Endothelial cell of umbilical vein (primary cell): ENCODE results near the gene CSK. TPM values are rescaled to one million over a fixed set of nuclear protein-coding genes. Genes with fewer than 3 reads are reported as not detected.

Experiments used
- BruUV-seq: library from RNA; stranded (reverse); fragments of 400-500 nt; replicated peaks from 2 replicates; lab custom pipeline; 2021; lab: Mats Ljungman, UMichigan
- CTCF ChIA-PET: fragments of 300-600, 350-600 bp; sonication (Branson Sonifier 250); formaldehyde crosslinking; loops from one replicate; lab custom pipeline; 2021; ENCODE audit warnings: antibody characterized with exemption, inconsistent platforms; lab: Charles Lee
- POLR2A ChIA-PET: fragments of 300-600, 350-600 bp; sonication (Branson Sonifier 250); formaldehyde crosslinking; loops from one replicate; lab custom pipeline; 2021; ENCODE audit warnings: antibody characterized with exemption, inconsistent platforms; lab: Charles Lee
- DNase-seq: peaks from one replicate; pipeline ENCODE4 v3.0.0-alpha.2; 2011; ENCODE audit warnings: low read depth, low spot score
- FAIRE-seq: peaks from 2 replicates; lab custom pipeline; 2011; peaks lifted over from hg19 to GRCh38; lab: Jason Lieb, UNC
- H2AFZ ChIP-seq: 2 replicates; pipeline ENCODE4 v1.6.0; 2012; ENCODE audit warnings: low read depth, low read length, control low read depth, inconsistent platforms
- H3K27ac ChIP-seq: 2 replicates; pipeline ENCODE4 v1.5.1; 2011; ENCODE audit warnings: low read depth, mild to moderate bottlenecking, control low read depth, low read length, moderate library complexity; ENCODE audit not compliant: insufficient read depth
- H3K27me3 ChIP-seq, 2 experiments: 2 replicates each; pipeline versions ENCODE4 v1.6.0 to v1.6.1; 2011; ENCODE audit warnings: low read length in 2 of 2, mixed read lengths in 1 of 2; ENCODE audit not compliant: control insufficient read depth in 2 of 2, insufficient read depth in 2 of 2
- H3K36me3 ChIP-seq, 2 experiments: 2 replicates in 1 of 2; 3 replicates in 1 of 2; pipeline ENCODE4 v1.5.1; 2011; ENCODE audit warnings: low read length in 2 of 2, mild to moderate bottlenecking in 1 of 2, moderate library complexity in 1 of 2; ENCODE audit not compliant: control insufficient read depth in 2 of 2, insufficient read depth in 2 of 2; ENCODE audit errors: extremely low read depth in 1 of 2
- H3K4me1 ChIP-seq: 3 replicates; pipeline ENCODE4 v1.5.1; 2011; ENCODE audit warnings: mild to moderate bottlenecking, low read length; ENCODE audit not compliant: control insufficient read depth, insufficient read depth; ENCODE audit errors: extremely low read depth
- H3K4me2 ChIP-seq: 2 replicates; pipeline ENCODE4 v1.6.1; 2011; ENCODE audit warnings: low read length, control low read depth, mixed read lengths; ENCODE audit not compliant: insufficient read depth
- H3K4me3 ChIP-seq, 3 experiments: fragments of 200-600 bp in 1 of 3; sonication (generic), shearing (Covaris generic) in 1 of 3; replicated peaks in 1 of 3; 2 replicates each; pipeline ENCODE4 v1.5.1; 2011 to 2016; ENCODE audit warnings: control low read depth in 3 of 3, low read length in 3 of 3, mild to moderate bottlenecking in 2 of 3, inconsistent platforms in 1 of 3, low read depth in 1 of 3, moderate library complexity in 1 of 3; ENCODE audit not compliant: insufficient read depth in 1 of 3
- H3K79me2 ChIP-seq: 2 replicates; pipeline ENCODE4 v1.6.0; 2012; ENCODE audit warnings: low read length, inconsistent platforms; ENCODE audit not compliant: control insufficient read depth, insufficient read depth
- H3K9ac ChIP-seq: replicated peaks from 2 replicates; pipeline ENCODE3; 2011; ENCODE audit warnings: low read length, control low read depth; ENCODE audit not compliant: insufficient read depth; ENCODE audit errors: extremely low read depth
- H3K9me1 ChIP-seq: replicated peaks from 3 replicates; pipeline ENCODE4 v1.6.0; 2011; ENCODE audit warnings: mild to moderate bottlenecking, low read length; ENCODE audit not compliant: control insufficient read depth, insufficient read depth; ENCODE audit errors: extremely low read depth
- H3K9me3 ChIP-seq: replicated peaks from 2 replicates; pipeline ENCODE4 v1.5.1; 2012; ENCODE audit warnings: low read length, inconsistent platforms; ENCODE audit not compliant: control insufficient read depth, insufficient read depth
- H4K20me1 ChIP-seq: replicated peaks from 2 replicates; pipeline ENCODE3; 2011; ENCODE audit warnings: mild to moderate bottlenecking, low read length; ENCODE audit not compliant: control insufficient read depth, insufficient read depth; ENCODE audit errors: extremely low read depth
- EZH2 ChIP-seq: IDR thresholded peaks from 2 replicates; pipeline ENCODE4 v1.6.1; 2012; ENCODE audit warnings: borderline replicate concordance, low read depth, mild to moderate bottlenecking, moderate library complexity, low read length, inconsistent platforms; ENCODE audit not compliant: severe bottlenecking
- FOS ChIP-seq: IDR thresholded peaks from 2 replicates; pipeline ENCODE4 v1.6.1; 2011; ENCODE audit warnings: mild to moderate bottlenecking, low read length, moderate library complexity, borderline replicate concordance; ENCODE audit not compliant: insufficient read depth
- GATA2 ChIP-seq: IDR thresholded peaks from 2 replicates; pipeline ENCODE4 v1.7.0; 2011; ENCODE audit warnings: low read depth, mild to moderate bottlenecking, moderate library complexity, mixed read lengths, low read length; ENCODE audit not compliant: insufficient read length, insufficient read depth
- JUN ChIP-seq: IDR thresholded peaks from 2 replicates; pipeline ENCODE4 v1.6.1; 2011; ENCODE audit warnings: borderline replicate concordance, low read depth; ENCODE audit not compliant: insufficient read length, insufficient read depth
- POLR2A ChIP-seq: IDR thresholded peaks from 2 replicates; pipeline ENCODE4 v1.6.1; 2012; ENCODE audit warnings: low read depth, mild to moderate bottlenecking, control low read depth, low read length
- POLR2AphosphoS5 ChIP-seq: IDR thresholded peaks from 2 replicates; pipeline ENCODE4 v1.6.1; 2012; ENCODE audit warnings: low read depth, mild to moderate bottlenecking, control low read depth, low read length, moderate library complexity; ENCODE audit not compliant: insufficient read depth
- dilution Hi-C: fragments of 300-500 bp; cut with MboI; formaldehyde crosslinking; loops from one replicate; pipeline ENCODE4 v1.15.0; 2019; ENCODE audit warnings: low sequenced_read_pairs; ENCODE audit not compliant: extremely low pct_ligation_motif_present
- intact Hi-C: fragments of 100-400 bp; cut with micrococcal nuclease; formaldehyde crosslinking; loops from one replicate; pipeline ENCODE4 v1.10.0; 2022
- polyA plus RNA-seq, 4 experiments: library from polyadenylated mRNA; depleted of rRNA in 3 of 4; stranded (reverse) in 3 of 4; unstranded in 1 of 4; fragments of >200 nt; gene quantifications; 2 replicates each; pipeline versions ENCODE4 v1.2.1 to v1.2.3, GENCODE V29; 2011 to 2012; ENCODE audit warnings: missing spikeins in 1 of 4
- total RNA-seq: library from RNA; stranded (reverse); gene quantifications from 2 replicates; pipeline ENCODE4 v1.2.3, GENCODE V29; 2021
- TF ChIP-seq, protein P1 (sequence below), 2 donors: IDR thresholded peaks; 1 replicate in 1 of 2; 2 replicates in 1 of 2; pipeline ENCODE4 v1.5.1; 2011; ENCODE audit warnings: low read length in 2 of 2, mild to moderate bottlenecking in 2 of 2, moderate library complexity in 2 of 2, control low read depth in 1 of 2, inconsistent platforms in 1 of 2, low read depth in 1 of 2; ENCODE audit not compliant: insufficient read depth in 1 of 2; ENCODE audit errors: extremely low read depth in 1 of 2
- TF ChIP-seq, protein P2 (sequence below): IDR thresholded peaks from 2 replicates; pipeline ENCODE4 v1.6.1; 2011; ENCODE audit not compliant: insufficient read depth, insufficient read length

CSK gene
- total and polyA plus RNA-seq, 2 donors (not counting 3 experiments of a cell fraction or from before 2014, with no cell fraction given), result 41.2 to 104 TPM

DNA sequence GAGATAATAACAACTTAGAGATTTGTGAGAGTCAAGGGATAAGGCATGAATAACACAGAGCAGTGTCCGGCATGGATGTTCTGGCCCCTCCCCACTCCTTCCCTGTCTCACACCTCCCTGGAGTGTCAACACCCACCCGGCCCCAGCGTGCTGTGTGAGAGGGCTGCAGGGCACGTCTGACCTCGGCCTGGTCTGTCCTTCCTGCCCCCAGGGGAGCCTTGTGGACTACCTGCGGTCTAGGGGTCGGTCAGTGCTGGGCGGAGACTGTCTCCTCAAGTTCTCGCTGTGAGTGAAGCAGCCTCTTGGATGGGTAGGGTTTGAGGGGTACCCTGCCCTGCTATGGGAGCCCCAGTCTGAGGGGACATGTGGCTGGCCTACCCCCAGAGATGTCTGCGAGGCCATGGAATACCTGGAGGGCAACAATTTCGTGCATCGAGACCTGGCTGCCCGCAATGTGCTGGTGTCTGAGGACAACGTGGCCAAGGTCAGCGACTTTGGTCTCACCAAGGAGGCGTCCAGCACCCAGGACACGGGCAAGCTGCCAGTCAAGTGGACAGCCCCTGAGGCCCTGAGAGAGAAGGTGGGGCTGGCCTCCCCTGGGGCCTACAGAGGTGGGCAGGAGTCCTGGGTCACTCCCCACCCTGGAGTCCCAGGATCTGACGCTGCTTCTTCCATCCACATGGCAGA lies 19.6 kb downstream of the CSK start:
- DNase-seq (no peak), FAIRE-seq (no peak)
- Histone ChIP-seq H3K9me3 (no peaks in the 10 kb centered on the region), H3K4me3 (no peak overlapping the region), H3K27me3 (no peaks in the 10 kb centered on the region), H3K27ac (no peak overlapping the region), H3K4me2 (no peak overlapping the region), H3K4me1 (no peaks in the 10 kb centered on the region), H3K9me1 (no peaks in the 10 kb centered on the region), H3K36me3 (peaks cover 3 to 33% of the 10 kb centered on the region in 2 experiments), H4K20me1 (no peaks in the 10 kb centered on the region), H3K9ac (no peak overlapping the region), H3K79me2 (peaks cover 11% of the 10 kb centered on the region), H2AFZ (no peak overlapping the region)
- CTCF ChIA-PET, result interaction anchor here (1.1 to 3.9 kb wide), 7 partner anchors 9 to 39 kb away, joined by 3 to 22 read pairs (median 6); partner anchors contain the start of gene CSK
- POLR2A ChIA-PET, result no interaction called here
- TF ChIP-seq POLR2AphosphoS5 (no peak), GATA2 (no peak), JUN (no peak), FOS (no peak), POLR2A (no peak), EZH2 (no peak)
- TF ChIP-seq, protein P1, sequence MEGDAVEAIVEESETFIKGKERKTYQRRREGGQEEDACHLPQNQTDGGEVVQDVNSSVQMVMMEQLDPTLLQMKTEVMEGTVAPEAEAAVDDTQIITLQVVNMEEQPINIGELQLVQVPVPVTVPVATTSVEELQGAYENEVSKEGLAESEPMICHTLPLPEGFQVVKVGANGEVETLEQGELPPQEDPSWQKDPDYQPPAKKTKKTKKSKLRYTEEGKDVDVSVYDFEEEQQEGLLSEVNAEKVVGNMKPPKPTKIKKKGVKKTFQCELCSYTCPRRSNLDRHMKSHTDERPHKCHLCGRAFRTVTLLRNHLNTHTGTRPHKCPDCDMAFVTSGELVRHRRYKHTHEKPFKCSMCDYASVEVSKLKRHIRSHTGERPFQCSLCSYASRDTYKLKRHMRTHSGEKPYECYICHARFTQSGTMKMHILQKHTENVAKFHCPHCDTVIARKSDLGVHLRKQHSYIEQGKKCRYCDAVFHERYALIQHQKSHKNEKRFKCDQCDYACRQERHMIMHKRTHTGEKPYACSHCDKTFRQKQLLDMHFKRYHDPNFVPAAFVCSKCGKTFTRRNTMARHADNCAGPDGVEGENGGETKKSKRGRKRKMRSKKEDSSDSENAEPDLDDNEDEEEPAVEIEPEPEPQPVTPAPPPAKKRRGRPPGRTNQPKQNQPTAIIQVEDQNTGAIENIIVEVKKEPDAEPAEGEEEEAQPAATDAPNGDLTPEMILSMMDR (IDR thresholded peaks at IDR 0.05; ENCODE audit: extremely low read depth in 1 of 2, insufficient read depth in 1 of 2, low read depth in 1 of 2, low read length in 2 of 2), result no peak
- TF ChIP-seq, protein P2, sequence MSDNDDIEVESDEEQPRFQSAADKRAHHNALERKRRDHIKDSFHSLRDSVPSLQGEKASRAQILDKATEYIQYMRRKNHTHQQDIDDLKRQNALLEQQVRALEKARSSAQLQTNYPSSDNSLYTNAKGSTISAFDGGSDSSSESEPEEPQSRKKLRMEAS, result no peak
- intact Hi-C loops (loop anchor here (2.0 kb wide), 1 partner anchor 33 kb away; no protein-coding TSS in a partner anchor), dilution Hi-C loops (no loop called here)
- BruUV-seq, result no TSS peak
